ENCODE data around the gene PRKAR2A.
"Not testable (repeated sequence)": the region's sequence is repeated elsewhere in the genome, so short reads cannot be mapped to it uniquely, and the experiment has no call there.

DNA sequence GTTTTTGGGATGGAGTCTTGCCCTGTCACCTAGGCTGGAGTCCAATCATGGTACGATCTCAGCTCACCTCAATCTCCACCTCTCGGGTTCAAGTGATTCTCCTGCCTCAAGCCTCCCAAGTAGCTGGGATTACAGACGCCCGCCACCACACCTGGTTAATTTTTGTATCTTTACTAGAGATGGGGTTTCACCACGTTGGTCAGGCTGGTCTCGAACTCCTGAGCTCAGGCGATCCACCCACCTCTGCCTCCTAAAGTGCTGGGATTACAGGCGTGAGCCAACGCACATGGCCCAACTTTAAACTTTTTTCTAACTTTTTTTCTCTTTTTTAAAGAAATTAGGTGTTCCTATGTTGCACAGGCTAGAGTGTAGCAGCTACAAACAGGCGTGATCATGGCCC lies 19.8 kb downstream of the PRKAR2A start:
- not testable (repeated sequence) for TF ChIP-seq CTCF, POLR2A (IDR thresholded peaks at IDR 0.05)
